Upper lobe of left lung (tissue), 6 donors: ENCODE measurements around the gene SH2D6. TPM values are rescaled to one million over a fixed set of nuclear protein-coding genes. Genes with fewer than 3 reads are reported as not detected.
A peak's percentile ranks its signal among the peaks of the same experiment; 100 is the strongest.

Experiments used
- ATAC-seq, 2 donors: fragments of 200-7000 bp; cut with Tn5 transposase; one replicate each; pipeline ENCODE4 v1.9.1; 2022; ENCODE audit warnings: mild to moderate bottlenecking in 2 of 2, moderate library complexity in 2 of 2; ENCODE audit not compliant: low FRiP score in 2 of 2
- DNase-seq, 2 donors: peaks; one replicate each; pipeline ENCODE4 v3.0.0-alpha.2; 2019 to 2020
- H3K27ac ChIP-seq, 4 donors: fragments of 200-600 bp; sonication (generic); one replicate each; pipeline ENCODE4 v1.5.1; 2016 to 2019
- H3K27me3 ChIP-seq, 4 donors: fragments of 200-600 bp; sonication (generic); one replicate each; pipeline ENCODE4 v1.5.1; 2017 to 2019
- H3K36me3 ChIP-seq, 4 donors: fragments of 200-600 bp; sonication (generic); one replicate each; pipeline ENCODE4 v1.5.1; 2016 to 2019
- H3K4me1 ChIP-seq, 4 donors: fragments of 200-600 bp; sonication (generic); one replicate each; pipeline ENCODE4 v1.5.1; 2018 to 2019
- H3K4me3 ChIP-seq, 4 donors: fragments of 200-600 bp; sonication (generic); one replicate each; pipeline ENCODE4 v1.5.1; 2017 to 2019; ENCODE audit warnings: mild to moderate bottlenecking in 2 of 4, moderate library complexity in 1 of 4
- H3K9me3 ChIP-seq, 4 donors: fragments of 200-600 bp; sonication (generic); one replicate each; pipeline ENCODE4 v1.5.1; 2018 to 2019
- EP300 ChIP-seq, 4 donors: sonication (generic); formaldehyde crosslinking; IDR thresholded peaks; one replicate each; pipeline ENCODE4 v1.5.1; 2017; ENCODE audit warnings: antibody characterized with exemption in 4 of 4, control low read depth in 2 of 4
- POLR2A ChIP-seq, 4 donors: fragments of 450-650 bp; IDR thresholded peaks; one replicate each; pipeline ENCODE4 v1.5.1; 2016 to 2017; ENCODE audit warnings: antibody characterized with exemption in 4 of 4, mild to moderate bottlenecking in 2 of 4
- POLR2AphosphoS5 ChIP-seq, 2 donors: sonication (generic); formaldehyde crosslinking; IDR thresholded peaks; one replicate each; pipeline ENCODE4 v1.5.1; 2017; ENCODE audit warnings: antibody characterized with exemption in 2 of 2
- WGBS, 2 donors: methylation state at CpG; one replicate each; pipeline ENCODE4 v1.1.5; 2017 to 2018; 5-methylcytosine and 5-hydroxymethylcytosine counted together
- total RNA-seq, 6 donors: library from RNA; depleted of rRNA in 4 of 6; stranded (reverse); fragments of >200 nt in 4 of 6; gene quantifications; one replicate each; pipeline versions ENCODE4 v1.1.0 to v1.2.1, GENCODE V29; 2016 to 2021
- TF ChIP-seq, protein P1 (sequence below), 6 experiments: fragments of 450-650 bp in 4 of 6; fragments of 200-600 bp in 2 of 6; sonication (generic) in 2 of 6; IDR thresholded peaks; one replicate each; pipeline ENCODE4 v1.5.1; 2016 to 2019; ENCODE audit warnings: antibody characterized with exemption in 6 of 6
- donor health status: DM: no; HTN: no; CAD: no; lungs with moderate emphysema.
- donor health status: DM: no; HTN: yes; CAD: no; lungs with severe emphysema.

The SH2D6 gene
- total RNA-seq, 6 donors from 2014 or later, result 0.51 TPM; not detected in 5

DNA sequence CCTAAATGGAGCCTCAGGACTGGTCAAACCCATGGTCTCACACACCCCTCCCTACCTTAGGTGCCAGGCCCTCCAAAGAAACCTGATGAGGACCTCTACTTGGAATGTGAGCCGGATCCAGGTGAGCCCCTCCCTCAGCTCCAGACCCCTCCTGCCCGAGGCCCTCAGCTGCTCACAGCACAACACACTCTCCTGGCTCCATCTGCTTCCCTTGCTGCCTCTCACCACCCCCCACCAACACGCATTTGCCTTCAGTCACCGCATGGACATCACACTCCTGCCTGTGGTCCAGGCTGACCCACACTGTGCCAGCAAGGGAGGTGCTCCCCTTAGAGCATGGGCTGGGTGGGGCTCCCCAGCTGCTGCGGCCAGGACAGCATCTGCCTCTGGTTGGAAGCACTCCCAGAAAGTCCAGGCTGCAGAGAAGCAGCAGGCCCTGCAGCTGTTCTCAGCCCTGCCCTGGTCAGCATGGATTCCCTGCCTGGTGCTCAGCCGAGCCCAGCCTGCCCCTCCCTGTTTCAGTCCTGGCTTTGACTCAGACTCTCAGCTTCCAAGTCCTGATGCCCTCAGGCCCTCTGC is 15.1 kb downstream of the SH2D6 start:
- DNase-seq, result peak in 1 of 2 donors; percentile 67
- H3K4me3 ChIP-seq, result no peak overlapping the region
- H3K27ac ChIP-seq, result peak overlapping the region in 3 of 4 donors; percentile 57 to 98 (median 98)
- no peaks in the 10 kb centered on the region for H3K36me3 ChIP-seq
- TF ChIP-seq EP300 (IDR thresholded peaks at IDR 0.05) (no peak), POLR2AphosphoS5 (IDR thresholded peaks at IDR 0.05) (peak; percentile 29 to 67), POLR2A (IDR thresholded peaks at IDR 0.05) (no peak)
- TF ChIP-seq, protein P1, sequence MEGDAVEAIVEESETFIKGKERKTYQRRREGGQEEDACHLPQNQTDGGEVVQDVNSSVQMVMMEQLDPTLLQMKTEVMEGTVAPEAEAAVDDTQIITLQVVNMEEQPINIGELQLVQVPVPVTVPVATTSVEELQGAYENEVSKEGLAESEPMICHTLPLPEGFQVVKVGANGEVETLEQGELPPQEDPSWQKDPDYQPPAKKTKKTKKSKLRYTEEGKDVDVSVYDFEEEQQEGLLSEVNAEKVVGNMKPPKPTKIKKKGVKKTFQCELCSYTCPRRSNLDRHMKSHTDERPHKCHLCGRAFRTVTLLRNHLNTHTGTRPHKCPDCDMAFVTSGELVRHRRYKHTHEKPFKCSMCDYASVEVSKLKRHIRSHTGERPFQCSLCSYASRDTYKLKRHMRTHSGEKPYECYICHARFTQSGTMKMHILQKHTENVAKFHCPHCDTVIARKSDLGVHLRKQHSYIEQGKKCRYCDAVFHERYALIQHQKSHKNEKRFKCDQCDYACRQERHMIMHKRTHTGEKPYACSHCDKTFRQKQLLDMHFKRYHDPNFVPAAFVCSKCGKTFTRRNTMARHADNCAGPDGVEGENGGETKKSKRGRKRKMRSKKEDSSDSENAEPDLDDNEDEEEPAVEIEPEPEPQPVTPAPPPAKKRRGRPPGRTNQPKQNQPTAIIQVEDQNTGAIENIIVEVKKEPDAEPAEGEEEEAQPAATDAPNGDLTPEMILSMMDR (IDR thresholded peaks at IDR 0.05), result no peak
- no peaks in the 10 kb centered on the region for H3K27me3 ChIP-seq
- H3K4me1 ChIP-seq, result peaks cover 32 to 54% (median 43%) of the 10 kb centered on the region in 4 donors
- WGBS, 2 donors, result 52 to 69% methylated on average over 3 to 6 of the region's 6 CpGs
- peak; percentile 39 to 77 for ATAC-seq
- H3K9me3 ChIP-seq, result no peaks in the 10 kb centered on the region

DNA sequence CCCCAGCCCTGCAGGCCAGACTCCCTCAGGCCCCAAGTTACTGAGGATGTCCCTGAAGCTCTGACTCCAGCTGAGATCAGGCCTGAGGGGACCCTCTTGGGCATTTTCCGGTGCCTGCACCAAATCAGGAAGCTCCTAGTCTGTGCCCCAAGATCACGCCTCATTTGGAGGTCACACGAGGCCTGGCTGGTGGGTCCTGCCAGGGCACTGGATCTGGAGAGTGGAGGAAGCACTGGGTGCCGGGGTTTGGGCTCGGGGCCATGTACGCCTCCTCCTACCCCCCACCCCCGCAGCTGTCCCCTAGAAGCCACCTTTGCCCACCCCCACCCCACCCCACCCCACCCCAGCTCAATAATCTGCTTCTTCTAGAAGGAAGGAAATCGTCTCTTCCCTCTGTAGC is 16.2 kb downstream of the SH2D6 start:
- Histone ChIP-seq H3K9me3 (no peaks in the 10 kb centered on the region), H3K4me3 (no peak overlapping the region), H3K4me1 (peaks cover 38 to 57% (median 48%) of the 10 kb centered on the region in 4 donors), H3K36me3 (no peaks in the 10 kb centered on the region), H3K27ac (peak overlapping the region in 3 of 4 donors; percentile 57 to 98 (median 98)), H3K27me3 (no peaks in the 10 kb centered on the region)
- TF ChIP-seq POLR2AphosphoS5 (IDR thresholded peaks at IDR 0.05), result no peak
- no peak for TF ChIP-seq POLR2A (IDR thresholded peaks at IDR 0.05)
- no peak for TF ChIP-seq EP300 (IDR thresholded peaks at IDR 0.05)
- TF ChIP-seq, protein P1 (IDR thresholded peaks at IDR 0.05), result no peak
- no peak for ATAC-seq
- DNase-seq, result no peak
- 50 to 69% methylated on average over 5 to 8 of the region's 8 CpGs for WGBS, 2 donors

- no peaks in the 10 kb centered on the region for H3K9me3 ChIP-seq
- no peak overlapping the region for H3K4me3 ChIP-seq
- no peak for ATAC-seq
- no peak for TF ChIP-seq POLR2AphosphoS5 (IDR thresholded peaks at IDR 0.05)
- TF ChIP-seq, protein P1 (IDR thresholded peaks at IDR 0.05), result peak in 1 of 6 experiments; percentile 5
- H3K27me3 ChIP-seq, result no peaks in the 10 kb centered on the region
- DNase-seq, result peak in 1 of 2 donors; percentile 62
- H3K4me1 ChIP-seq, result peaks cover 38 to 57% (median 48%) of the 10 kb centered on the region in 4 donors
- H3K36me3 ChIP-seq, result no peaks in the 10 kb centered on the region
- peak overlapping the region in 3 of 4 donors; percentile 98 for H3K27ac ChIP-seq
- WGBS, 2 donors, result 82 to 85% methylated on average over 18 to 21 of the region's 21 CpGs
Measured at GRCh38 chr2:85435220-85435958, 16.9 kb downstream of the SH2D6 start.

DNA sequence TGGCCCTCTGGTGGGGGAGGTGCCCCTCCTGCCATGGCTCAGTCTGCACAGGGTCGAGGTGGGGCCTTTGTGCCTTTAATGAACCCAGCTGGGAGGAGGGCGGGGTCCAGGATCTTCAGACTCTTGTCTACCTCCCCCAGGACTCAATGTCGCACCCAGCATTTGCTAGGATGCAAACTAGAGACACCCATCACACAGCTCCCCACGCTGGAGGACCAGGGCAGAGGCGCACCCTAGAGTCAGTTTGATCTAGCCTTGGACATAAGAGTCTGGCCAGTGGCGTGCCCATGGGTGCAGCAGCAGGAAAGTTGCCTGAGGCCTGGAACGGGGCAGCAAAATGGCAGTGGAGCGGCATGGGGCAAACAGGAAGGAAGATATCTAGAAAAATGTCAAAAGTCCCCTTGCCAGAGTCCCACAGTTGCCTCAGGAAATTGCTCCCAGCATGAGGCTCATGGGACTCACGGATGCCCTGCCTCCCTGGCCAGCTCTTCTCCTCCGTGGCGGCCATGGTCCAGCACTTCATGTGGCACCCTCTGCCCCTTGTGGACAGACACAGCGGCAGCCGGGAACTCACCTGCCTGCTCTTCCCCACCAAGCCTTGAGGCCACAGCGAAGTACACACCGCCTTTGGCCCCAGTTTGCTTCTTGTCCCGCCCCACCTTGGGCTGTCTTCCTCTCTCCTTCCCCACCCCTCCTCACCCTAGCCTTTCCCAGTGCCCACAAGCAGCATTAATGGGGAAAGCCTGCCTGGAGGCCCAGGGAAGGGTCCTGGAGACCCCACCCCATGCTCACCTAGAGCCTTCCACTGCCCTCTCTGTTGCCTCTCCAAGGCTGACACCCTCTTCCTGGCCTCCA is 17.7 kb downstream of the SH2D6 start:
- Histone ChIP-seq H3K4me3 (no peak overlapping the region), H3K4me1 (peaks cover 38 to 57% (median 48%) of the 10 kb centered on the region in 4 donors)

More for the DNA sequence above, 17.7 kb downstream of the SH2D6 start:
- H3K9me3 ChIP-seq, result no peaks in the 10 kb centered on the region
- no peaks in the 10 kb centered on the region for H3K36me3 ChIP-seq
- ATAC-seq (no peak), DNase-seq (no peak)
- H3K27ac ChIP-seq, result peak overlapping the region; percentile 92 to 98 (median 98)
- no peaks in the 10 kb centered on the region for H3K27me3 ChIP-seq
- no peak for TF ChIP-seq EP300 (IDR thresholded peaks at IDR 0.05)
- TF ChIP-seq POLR2A (IDR thresholded peaks at IDR 0.05), result no peak
- TF ChIP-seq, protein P1 (IDR thresholded peaks at IDR 0.05), result no peak
- no peak for TF ChIP-seq POLR2AphosphoS5 (IDR thresholded peaks at IDR 0.05)
- 92 to 98% methylated on average over 12 to 16 of the region's 16 CpGs for WGBS, 2 donors
